Bronchial smooth muscle cell (primary cell): Measurements from ENCODE around the gene HOXD8. TPM values are rescaled to one million over a fixed set of nuclear protein-coding genes. Genes with fewer than 3 reads are reported as not detected.

Source experiments
- total RNA-seq: library from RNA; depleted of rRNA; stranded (reverse); fragments of >200 nt; gene quantifications from 2 replicates; pipeline ENCODE4 v1.2.1, GENCODE V29; 2014

HOXD8 gene
- total RNA-seq = not detected in 2 replicates

GRCh38 chr2:176128982-176129796 is at the start of gene HOXD8:
TSS of gene HOXD8 (plus strand) at chr2:176129705. CDS start at chr2:176130367, 662 bp downstream.

GRCh38 chr2:176083796-176084261 is 45.7 kb upstream of the HOXD8 start, which contains the start of gene EVX2:
TSS of gene EVX2 (minus strand) at chr2:176083962. CDS start at chr2:176083776, 186 bp downstream.

GRCh38 chr2:176092270-176093144 is 37.0 kb upstream of the HOXD8 start, which contains the start of gene HOXD13:
TSS of gene HOXD13 (plus strand) at chr2:176092721. CDS start at chr2:176092891, 170 bp downstream.

GRCh38 chr2:176099728-176100546 is 29.6 kb upstream of the HOXD8 start, which contains the start of gene HOXD12:
TSS of gene HOXD12 (plus strand) at chr2:176099795. CDS start at chr2:176099802, 7 bp downstream.

GRCh38 chr2:176106581-176107539 is 22.6 kb upstream of the HOXD8 start, which contains the start of gene HOXD11:
TSS of gene HOXD11 (plus strand) at chr2:176107280. CDS start at chr2:176107356, 76 bp downstream.

GRCh38 chr2:176115883-176116813 is 13.4 kb upstream of the HOXD8 start, which contains the start of gene HOXD10:
TSS of gene HOXD10 (plus strand) at chr2:176116778. CDS start at chr2:176116834, 56 bp downstream.

GRCh38 chr2:176122683-176123410 is 6.7 kb upstream of the HOXD8 start, which contains the start of gene HOXD9:
TSS of gene HOXD9 (plus strand) at chr2:176122719. CDS start at chr2:176122769, 50 bp downstream.

GRCh38 chr2:176151442-176152287 is 22.2 kb downstream of the HOXD8 start, which contains the start of gene HOXD4:
TSS of gene HOXD4 (plus strand) at chr2:176151550. CDS start at chr2:176151634, 84 bp downstream.

GRCh38 chr2:176156807-176157498 is 27.4 kb downstream of the HOXD8 start, which contains the start of gene HOXD3:
TSS of gene HOXD3 (plus strand) at chr2:176157307. CDS start at chr2:176169115, 11,808 bp downstream.

Other genes starting within 250 kb of the HOXD8 start
- gene LNPK, start 127.4 kb upstream of the HOXD8 start, total RNA-seq = 16.7 and 17.3 TPM in 2 replicates
- not detected in 2 replicates for gene EVX2, start 45.7 kb upstream of the HOXD8 start, total RNA-seq
- not detected in 2 replicates for gene HOXD13, start 37.0 kb upstream of the HOXD8 start, total RNA-seq
- not detected in 2 replicates for gene HOXD12, start 29.9 kb upstream of the HOXD8 start, total RNA-seq
- not detected in 2 replicates for gene HOXD11, start 22.4 kb upstream of the HOXD8 start, total RNA-seq
- not detected in 2 replicates for gene HOXD10, start 12.9 kb upstream of the HOXD8 start, total RNA-seq
- gene HOXD9, start 7.0 kb upstream of the HOXD8 start, total RNA-seq = not detected in 2 replicates
- gene HOXD4, start 21.8 kb downstream of the HOXD8 start, total RNA-seq = not detected in 2 replicates
- gene HOXD3, start 27.6 kb downstream of the HOXD8 start, total RNA-seq = not detected in 2 replicates
- not detected in 2 replicates for gene HOXD1, start 59.0 kb downstream of the HOXD8 start, total RNA-seq
- gene MTX2, start 139.7 kb downstream of the HOXD8 start, total RNA-seq = 16.6 and 16.9 TPM in 2 replicates